Fibroblast of gingiva (primary cell): ENCODE data around the gene IFNA17.
A peak's percentile ranks its signal among the peaks of the same experiment; 100 is the strongest.
"Not testable (repeated sequence)": the region's sequence is repeated elsewhere in the genome, so short reads cannot be mapped to it uniquely, and the experiment has no call there.

Source experiments
- DNase-seq: peaks from one replicate; pipeline ENCODE4 v3.0.0-alpha.2; 2011; ENCODE audit warnings: low read depth

Gene IFNA17

GRCh38 chr9:21228122-21228521, at the start of gene IFNA17:
Gene IFNA17, minus strand, starts transcription at chr9:21228222. Its CDS starts 49 bp downstream, at chr9:21228173.
- DNase-seq, result no peak

GRCh38 chr9:21268347-21268657, 40.3 kb upstream of the IFNA17 start:
- no peak for DNase-seq

- DNase-seq, result no peak
Observed at GRCh38 chr9:21267485-21268346, 39.7 kb upstream of the IFNA17 start.

- no peak for DNase-seq
Observed at GRCh38 chr9:21266733-21267484, 38.9 kb upstream of the IFNA17 start.

DNA sequence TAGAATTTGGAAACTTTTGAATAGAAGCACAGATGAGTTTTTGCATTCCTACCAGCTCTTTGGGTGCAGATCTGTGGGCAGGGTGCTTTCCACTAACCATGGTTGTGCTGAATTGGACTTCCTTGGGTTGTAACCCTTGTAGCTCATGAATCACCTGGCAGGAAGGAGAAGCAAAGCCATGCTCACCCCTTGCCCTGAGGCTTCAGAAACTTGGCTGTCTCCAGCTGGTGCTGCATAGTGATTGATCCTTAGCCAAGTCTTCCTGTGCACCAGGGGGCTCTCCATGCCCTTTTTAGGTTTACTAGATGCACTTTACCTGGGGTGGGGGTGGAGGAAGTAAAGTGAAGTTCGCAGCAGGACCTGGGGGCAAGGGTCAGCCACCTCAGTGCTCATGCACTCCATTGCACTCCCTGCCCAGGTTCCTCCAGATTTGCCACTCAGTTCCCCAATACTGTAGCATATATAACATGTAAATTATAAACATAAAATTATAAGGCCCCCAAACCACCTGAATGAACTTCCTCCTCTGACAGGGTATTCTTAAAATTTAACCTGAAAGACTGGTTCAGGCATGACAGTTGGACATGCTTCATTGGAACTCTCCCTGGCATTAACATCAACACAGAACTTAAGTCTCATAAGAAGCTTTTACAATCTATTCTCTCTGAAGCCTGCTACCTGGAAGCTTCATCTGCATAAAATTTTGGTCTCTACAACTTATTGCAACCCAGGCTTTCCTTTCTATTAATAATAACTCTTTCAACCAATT, 37.6 kb upstream of the IFNA17 start:
- DNase-seq, result no peak

GRCh38 chr9:21255538-21256212, 27.7 kb upstream of the IFNA17 start:
- no peak for DNase-seq

GRCh38 chr9:21252721-21253547, 24.9 kb upstream of the IFNA17 start:
- peak; percentile 7 for DNase-seq

DNA sequence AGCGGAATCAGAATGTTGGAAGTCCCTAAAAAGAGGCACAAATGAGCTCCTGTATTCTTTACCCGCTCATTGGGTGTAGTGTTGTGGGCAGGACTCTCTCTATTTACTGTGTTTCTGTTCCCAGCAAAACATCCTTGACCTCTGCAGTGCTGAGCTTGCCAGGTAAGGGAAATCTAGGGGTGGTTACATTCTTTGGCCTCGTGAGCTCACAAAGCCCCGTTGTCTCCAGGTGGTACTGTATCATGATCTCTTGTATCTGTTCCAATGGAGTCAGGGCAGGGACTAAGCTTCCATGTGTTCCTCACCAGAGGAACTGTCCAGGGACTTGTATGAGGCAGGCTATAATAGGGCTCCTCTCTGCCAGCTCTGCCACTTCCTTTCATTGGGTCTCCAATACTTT, 23.6 kb upstream of the IFNA17 start:
- no peak for DNase-seq

DNA sequence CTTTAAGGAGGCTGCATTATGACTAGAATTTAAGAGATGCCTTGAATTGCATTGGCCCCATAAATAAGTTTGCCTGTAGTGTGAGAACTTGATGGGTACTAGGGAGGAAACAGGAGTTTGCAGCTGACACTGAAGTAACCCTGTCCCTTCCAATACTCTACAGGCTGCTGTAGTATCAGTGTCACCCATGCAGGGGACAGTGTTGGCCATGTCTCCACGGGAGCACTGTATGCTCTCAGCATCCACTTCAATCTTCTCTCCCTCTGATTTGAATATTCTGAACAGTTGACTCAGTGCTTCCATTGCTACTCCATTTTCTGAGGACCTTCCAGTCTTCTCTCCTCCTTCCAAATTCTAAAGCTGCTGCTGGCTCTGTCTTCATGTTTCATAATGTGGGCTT, 23.2 kb upstream of the IFNA17 start:
- DNase-seq, result no peak

- DNase-seq, result no peak
Observed at GRCh38 chr9:21244836-21245235, 16.8 kb upstream of the IFNA17 start.

DNA sequence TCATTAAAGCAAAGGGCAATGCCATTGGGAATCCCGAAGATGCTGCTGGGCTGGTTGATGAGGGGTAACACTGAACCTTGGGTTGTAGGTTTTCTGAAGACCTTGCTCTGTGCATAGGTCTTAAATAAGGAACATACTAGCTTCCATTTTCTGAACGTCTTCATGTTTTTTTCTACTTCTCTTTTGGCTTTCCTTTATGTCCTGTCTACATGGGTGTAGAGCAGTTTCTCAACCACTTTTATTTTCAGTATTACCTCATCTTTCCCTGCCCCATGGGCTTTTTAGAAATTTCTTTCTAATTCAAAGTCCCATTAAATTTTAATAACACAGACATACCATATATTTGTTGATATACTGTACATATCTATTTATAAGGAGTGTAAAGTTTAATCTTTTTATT, 11.9 kb upstream of the IFNA17 start, which contains the start of gene IFNA14:
Gene IFNA14, minus strand, starts transcription at position 95 of the 400 bp plus-strand sequence. Its CDS starts 70 bp downstream, at position 25.
- no peak for DNase-seq

DNA sequence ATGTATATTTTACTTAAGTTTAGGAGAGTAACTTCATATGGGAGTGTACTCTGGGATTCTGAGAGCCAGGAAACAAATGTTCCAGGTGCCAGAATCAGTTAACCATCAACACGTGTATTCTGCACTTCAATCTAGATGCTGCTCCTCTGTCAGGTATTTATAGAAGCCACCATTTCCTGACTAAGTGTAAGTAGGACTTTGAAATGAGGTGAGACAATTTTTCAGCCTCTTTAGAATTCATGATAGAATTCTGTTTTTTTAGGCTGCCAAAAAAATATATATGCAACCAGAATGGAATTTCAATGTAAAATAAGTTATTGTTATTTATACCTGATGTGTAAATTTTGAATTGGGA, 8.3 kb upstream of the IFNA17 start:
- DNase-seq, result not testable (repeated sequence)

DNA sequence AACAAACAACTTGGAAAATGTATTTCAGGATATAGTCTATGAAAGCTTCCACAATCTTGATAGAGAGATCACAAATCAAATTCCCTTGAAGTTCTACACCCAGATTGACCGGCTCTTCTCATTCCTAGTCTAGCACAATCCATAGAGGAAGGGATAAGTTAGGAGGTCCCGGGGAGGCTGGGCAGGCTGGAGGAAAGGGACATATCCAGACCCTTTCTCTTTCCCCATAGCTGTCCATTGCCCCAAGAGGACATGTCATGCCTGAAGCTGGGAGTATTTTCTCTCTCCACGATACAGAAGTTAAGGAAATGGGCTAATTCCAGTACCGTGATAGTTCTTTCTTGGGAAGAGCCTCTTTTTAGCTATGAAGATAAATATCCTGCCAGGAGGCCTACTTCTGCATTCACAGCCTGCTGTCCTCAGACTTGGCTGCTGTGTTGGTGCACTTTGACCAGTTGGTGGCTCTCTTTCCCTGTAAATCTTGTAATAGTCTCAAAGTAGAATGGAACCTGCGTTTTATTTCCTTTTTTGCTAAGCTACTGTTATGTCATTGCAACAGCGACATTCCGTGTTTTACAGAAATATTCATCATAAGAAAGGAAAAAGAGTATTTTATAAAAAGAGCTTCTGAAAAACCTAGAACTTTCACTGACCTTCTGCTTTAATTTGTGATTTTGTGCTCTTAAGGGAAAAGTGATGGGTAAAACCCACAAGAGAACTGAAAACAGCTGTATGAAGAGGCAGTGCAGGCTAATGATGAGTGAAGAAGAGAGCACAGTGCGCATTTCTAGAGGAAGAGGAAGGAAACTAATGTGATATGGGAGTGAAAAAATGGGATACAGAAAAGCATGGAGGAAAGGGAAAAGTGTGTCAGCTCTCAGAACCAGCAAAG, 7.7 kb upstream of the IFNA17 start:
- peak; percentile 21 for DNase-seq

DNA sequence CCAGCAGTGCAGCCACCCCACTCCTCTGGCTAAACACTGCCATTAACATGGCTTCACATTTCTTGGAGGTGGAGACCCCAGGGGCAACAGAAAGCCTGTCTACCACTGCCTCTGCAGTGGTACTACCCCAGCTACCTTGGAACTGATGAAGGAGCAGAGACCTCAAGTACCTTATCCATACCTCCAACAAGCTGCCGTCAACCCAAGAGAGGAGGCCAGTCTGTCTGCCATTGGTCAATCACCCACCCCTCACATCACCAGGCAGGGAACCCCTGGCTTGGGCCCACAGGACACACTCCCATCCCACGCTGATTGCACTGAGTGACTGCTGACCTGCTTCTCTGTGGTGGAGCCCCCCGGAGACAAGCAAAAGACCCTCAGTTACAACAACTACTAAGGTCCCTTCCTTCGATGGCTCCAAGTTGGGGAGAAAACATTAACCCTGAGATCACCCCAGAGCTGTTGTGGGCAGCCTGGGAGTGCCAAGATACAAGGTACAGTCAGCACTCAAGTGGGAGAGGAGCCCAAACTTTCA, 6.2 kb upstream of the IFNA17 start:
- no peak for DNase-seq

DNA sequence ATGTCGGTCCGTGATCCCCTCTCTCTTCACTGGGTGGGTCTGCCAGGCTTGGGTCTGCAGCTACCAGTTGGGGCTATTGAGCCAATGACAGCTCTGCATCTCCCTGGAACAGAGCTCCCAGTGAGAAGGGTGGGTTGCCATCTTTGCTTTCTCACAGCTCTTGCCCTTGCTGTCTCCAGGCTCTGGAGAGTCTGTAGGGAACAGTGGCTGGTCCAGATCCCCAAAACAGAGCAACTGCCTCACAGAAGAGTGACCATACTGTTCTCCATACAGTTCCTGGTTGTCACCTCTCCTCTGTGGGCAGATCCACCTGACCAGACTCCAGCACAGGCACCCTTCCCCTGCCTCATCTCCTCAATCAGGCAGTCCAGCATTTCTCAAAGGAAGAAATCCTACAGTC, 5.2 kb upstream of the IFNA17 start:
- no peak for DNase-seq

GRCh38 chr9:21217211-21217610, 10.8 kb downstream of the IFNA17 start, which contains the start of gene IFNA16:
Gene IFNA16, minus strand, starts transcription at chr9:21217311. Its CDS starts 6 bp downstream, at chr9:21217305.
- DNase-seq, result not testable (repeated sequence)

GRCh38 chr9:21213411-21214326, 14.4 kb downstream of the IFNA17 start:
- not testable (repeated sequence) for DNase-seq

- not testable (repeated sequence) for DNase-seq
Observed at GRCh38 chr9:21212160-21212559, 15.9 kb downstream of the IFNA17 start.

DNA sequence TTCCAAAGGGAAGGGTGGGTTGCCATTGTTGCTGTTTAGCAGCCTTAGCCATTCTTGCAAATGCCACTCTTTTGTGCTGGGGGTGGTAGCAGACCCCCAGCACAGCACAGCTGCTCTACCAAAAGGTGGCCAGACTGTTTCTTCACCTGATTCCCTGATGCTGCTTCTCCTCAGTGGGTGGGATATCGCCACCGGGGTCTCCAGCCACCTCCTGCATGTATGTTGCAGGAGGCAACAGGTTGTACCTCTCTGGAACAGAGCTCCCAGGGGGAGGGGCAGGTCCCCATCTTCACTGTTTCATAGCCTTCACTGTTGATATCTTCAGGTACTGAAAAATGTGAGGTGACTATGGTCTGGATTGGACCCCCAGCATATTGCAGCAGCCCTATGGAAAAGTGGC, 17.2 kb downstream of the IFNA17 start:
- not testable (repeated sequence) for DNase-seq
